ENCODE results near the gene PSMB2.
"Not testable (repeated sequence)": the region's sequence is repeated elsewhere in the genome, so short reads cannot be mapped to it uniquely, and the experiment has no call there.

Gene PSMB2

GRCh38 chr1:35592991-35593769, 48.1 kb downstream of the PSMB2 start:
- DNase-seq (ENCODE audit: low read depth in 3 of 3), result no peak

DNA sequence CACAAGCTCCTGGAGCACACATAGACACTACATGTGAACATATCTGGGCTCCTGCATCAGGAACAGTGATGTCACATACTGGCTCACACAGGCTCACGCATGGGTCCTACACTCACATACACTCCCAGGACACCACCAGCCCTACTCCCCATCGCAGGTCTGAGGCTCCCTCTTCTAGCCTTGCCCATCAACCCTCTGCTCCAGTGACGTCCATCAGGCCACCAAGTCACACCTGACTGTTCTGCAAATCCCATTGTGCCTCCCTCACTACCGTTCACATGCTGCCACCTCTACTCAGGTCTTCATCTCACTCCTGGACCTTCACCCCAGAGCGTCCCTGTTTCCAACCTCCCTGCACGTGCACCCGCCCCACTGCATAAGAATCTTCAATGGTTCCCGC, 50.1 kb downstream of the PSMB2 start:
- DNase-seq (ENCODE audit: low read depth in 3 of 3), result no peak

DNA sequence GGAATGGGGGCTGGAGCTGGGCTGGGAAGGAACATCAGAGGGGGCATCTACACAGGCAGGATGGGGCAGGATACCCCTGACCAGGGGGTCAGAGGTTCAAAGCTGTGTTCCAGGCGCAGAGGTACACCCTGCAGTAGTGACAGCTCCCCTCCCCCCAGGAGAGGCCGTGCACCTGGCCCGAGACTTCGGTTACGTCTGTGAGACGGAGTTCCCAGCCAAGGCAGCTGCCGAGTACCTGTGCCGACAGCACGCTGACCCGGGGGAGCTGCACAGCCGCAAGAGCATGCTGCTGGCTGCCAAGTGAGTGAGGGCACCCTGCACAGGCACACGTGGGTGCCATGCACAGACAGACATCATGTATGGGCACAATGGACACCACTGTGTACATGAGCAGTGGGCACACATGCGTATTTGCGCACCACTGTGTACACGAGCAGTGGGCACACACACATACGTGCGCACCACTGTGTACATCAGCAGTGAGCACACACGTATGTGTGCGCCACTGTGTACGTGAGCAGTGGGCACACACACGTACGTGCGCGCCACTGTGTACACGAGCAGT, 50.8 kb downstream of the PSMB2 start:
- no peak for DNase-seq (ENCODE audit: low read depth in 3 of 3)

DNA sequence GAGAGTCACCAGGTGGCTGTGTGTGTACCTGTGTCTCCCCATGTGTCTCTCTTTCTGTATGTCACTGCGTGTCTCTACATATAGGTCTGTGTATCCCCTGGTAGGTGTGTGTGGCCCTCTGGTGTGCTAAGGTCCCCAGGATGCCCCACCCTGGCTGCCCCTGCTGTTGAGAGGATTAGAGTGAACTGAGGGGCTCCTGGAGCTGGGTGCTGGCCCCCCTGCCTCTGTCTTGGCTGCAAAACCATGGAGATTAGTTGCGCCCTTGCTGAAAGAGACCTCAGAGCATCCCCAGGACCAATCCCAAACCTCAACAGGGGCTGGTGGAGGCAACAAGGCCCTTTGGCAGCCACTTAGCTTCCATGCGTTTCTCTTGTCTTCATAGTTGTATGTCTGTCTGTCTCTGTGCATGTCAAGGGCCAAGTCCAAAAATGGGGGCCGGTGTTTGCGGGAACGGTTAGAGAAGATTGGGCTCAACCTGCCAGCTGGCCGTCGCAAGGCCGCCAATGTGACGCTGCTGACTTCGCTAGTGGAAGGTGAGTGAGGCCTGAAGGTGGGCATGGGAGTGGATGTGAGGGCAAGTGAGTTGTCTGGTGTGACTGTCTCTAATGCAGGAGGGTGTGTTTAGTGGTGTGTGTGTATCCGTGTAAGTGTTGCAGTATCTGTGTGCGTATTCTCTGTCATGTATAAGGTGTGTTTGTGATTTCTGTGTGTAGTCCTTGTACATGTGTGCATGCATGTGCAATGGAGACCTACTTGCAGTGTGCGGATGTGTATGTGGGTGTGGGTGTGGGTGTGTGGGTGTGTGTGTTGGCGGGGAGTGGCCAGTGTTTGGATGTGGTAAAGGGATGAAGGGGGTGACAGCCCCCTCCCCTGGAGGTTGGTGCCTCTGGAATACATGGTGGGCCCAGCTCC, 51.6 kb downstream of the PSMB2 start:
- DNase-seq (ENCODE audit: low read depth in 3 of 3), result no peak

- DNase-seq (ENCODE audit: low read depth in 3 of 3), result no peak
Measured at GRCh38 chr1:35588197-35588910, 53.0 kb downstream of the PSMB2 start.

DNA sequence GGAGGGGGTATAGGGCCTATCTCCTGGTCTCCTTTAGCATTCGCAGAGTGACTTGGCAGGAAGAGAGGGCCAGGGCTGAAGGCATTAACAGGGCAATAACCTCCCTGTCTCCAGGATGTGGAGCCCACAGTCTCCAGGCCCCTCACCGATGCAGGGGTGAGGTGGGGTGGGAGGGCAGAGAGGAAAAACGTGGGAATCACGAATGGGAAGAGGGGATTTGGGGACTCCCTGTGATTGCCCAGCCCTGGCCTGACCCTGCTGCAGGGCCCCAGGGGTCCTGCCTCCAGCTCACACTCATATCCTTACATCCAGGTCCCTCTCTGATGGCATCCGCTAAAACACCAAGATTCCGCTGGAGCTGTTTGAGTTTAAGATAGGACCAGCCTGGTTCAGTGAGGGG, 53.6 kb downstream of the PSMB2 start:
- DNase-seq (ENCODE audit: low read depth in 3 of 3), result no peak

DNA sequence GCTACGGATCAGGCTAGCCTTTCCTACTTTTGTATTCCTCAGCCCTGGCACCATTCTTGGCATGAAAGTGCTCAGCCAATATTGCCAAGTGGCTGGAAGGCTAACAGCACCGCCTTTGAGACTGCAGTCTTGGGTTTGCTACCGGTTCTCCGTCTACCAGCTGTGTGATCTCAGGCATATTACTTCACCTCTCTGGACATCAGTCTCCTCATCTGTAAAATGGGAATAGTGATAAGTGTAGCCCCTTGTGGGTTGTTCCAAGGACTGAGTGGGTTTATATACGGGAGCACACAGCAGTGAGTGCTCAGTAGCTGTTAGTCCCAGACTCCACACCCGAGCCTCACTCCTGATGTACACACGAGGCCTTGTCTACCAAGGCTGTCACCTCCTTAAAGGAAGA, 54.5 kb downstream of the PSMB2 start:
- no peak for DNase-seq (ENCODE audit: low read depth in 3 of 3)

GRCh38 chr1:35585805-35586204, 55.5 kb downstream of the PSMB2 start:
- DNase-seq (ENCODE audit: low read depth in 3 of 3), result not testable (repeated sequence)

DNA sequence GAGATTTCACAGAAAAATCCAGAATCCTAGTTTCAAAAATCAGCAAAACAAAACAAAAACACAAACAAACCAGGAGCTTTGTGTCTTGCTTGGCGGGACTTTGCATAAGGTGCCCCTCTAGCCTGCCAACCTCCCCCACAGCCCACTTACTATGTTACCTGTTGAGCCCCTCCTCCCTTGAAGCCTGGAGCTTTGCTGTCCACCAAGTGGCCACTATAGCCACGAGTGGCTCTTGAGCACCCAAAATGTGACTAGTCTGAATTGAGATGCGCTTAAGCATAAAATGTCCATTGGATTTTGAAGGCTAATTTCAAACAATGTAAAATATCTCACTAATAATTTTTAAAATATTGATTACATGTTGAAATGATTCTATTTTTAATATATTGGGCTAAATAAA, 56.0 kb downstream of the PSMB2 start:
- no peak for DNase-seq (ENCODE audit: low read depth in 3 of 3)

DNA sequence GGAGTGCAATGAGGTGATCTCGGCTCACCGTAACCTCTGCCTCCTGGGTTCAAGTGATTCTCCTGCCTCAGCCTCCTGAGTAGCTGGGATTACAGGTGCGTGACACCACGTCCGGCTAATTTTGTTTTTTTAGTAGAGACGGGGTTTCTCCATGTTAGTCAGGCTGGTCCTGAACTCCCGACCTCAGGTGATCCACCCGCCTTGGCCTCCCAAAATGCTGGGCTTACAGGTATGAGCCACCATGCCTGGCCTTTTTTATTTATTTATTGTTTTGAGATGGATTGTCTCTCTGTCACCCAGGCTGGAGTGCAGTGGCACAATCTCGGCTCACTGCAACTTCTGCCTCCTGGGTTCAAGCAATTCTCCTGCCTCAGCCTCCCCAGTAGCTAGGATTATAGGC, 59.7 kb downstream of the PSMB2 start:
- DNase-seq (ENCODE audit: low read depth in 3 of 3), result not testable (repeated sequence)

DNA sequence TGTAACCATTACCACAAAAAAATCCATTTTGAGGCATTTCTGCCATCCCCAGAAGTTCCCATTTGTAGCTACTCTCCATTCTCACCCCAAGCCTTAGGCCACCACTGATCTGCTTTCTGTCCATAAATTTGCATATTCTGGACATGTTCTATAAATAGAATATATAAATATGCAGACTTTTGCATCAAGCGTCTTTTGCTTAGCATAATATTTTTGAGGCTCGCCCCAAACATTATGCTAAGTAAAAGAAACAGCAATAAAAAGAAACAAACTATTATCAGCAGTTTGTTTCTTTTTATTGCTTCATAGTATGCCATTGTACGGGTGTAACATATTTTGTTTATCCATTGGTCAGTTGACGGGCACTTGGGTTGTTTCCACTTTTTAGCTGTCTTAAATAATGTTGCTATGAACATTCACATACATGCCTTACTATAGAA, 60.4 kb downstream of the PSMB2 start:
- no peak for DNase-seq (ENCODE audit: low read depth in 3 of 3)

- peak in 1 of 3 experiments; percentile 50 for DNase-seq (ENCODE audit: low read depth in 3 of 3)
Measured at GRCh38 chr1:35577071-35577998, 64.0 kb downstream of the PSMB2 start.

- DNase-seq (ENCODE audit: low read depth in 3 of 3), result not testable (repeated sequence)
Measured at GRCh38 chr1:35576766-35577070, 64.6 kb downstream of the PSMB2 start.

DNA sequence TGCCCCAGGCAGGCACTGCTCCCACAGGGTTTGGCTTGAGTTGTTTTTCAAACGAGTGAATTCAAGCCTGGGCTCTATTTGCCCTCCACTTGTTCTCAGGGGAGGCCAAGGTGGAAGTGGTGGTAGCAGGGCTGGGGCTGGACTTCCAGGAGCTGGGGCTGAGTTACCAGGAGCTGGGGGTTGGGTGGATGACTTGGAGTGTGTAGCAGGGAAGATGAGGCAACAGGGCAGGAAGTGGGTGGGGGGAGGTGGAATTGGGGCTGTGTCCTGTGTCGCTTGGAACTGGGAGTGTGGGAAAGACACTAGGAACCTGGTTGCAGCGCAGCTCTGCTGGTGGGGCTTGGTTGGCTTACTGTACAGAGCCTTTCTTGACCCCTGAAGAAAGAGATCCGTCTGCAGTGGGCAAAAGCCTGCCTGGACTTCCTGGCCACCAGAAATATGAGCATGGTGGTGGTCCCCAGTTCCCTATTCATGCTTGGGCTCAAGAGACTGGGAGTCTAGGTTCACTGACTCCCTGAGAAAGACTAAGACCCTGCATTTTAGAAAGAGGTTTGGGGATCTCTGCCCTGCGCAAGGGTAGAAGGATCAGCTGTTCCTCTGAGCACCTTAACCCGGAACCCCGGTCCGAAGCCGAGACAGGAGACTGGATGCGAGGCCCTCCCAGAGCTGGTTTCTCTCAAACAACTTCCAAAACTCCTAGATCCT, 65.1 kb downstream of the PSMB2 start:
- no peak for DNase-seq (ENCODE audit: low read depth in 3 of 3)

DNA sequence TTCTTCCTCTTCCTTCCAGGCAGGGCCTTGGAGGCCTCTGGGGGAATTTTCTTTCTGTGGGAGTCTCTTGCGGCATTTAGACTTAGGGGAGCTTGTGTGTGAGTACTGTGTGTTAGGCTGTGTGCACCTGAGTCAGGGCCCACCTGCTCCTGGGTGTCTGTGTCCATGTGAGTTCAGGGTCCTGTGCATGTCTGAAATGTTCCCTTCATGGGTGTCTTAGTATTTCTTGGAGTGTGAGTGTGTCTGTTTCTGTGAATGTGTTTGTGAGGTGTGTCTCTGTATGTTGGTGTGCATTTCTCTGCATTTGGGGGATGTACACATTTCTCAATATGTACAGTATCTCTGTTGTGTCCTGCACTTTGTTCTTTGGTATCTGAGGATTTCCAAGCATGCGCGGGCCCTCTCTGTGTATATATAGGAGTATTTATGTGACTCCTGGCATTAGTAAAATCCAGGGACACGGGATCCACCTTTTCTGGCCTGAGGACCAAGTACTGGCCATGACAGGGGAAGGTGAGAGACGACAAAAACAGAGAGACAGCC, 65.8 kb downstream of the PSMB2 start:
- DNase-seq (ENCODE audit: low read depth in 3 of 3), result no peak

- no peak for DNase-seq (ENCODE audit: low read depth in 3 of 3)
Measured at GRCh38 chr1:35574655-35575415, 66.5 kb downstream of the PSMB2 start.

GRCh38 chr1:35574125-35574654, 67.1 kb downstream of the PSMB2 start:
- no peak for DNase-seq (ENCODE audit: low read depth in 3 of 3)

- no peak for DNase-seq (ENCODE audit: low read depth in 3 of 3)
Measured at GRCh38 chr1:35573198-35574124, 67.9 kb downstream of the PSMB2 start, which contains the start of gene TFAP2E. Gene TFAP2E (plus strand): TSS chr1:35573314. CDS start chr1:35573578, 264 bp downstream.
